HG03045 (cell line): Measurements from ENCODE around the gene GIMD1.
"Not testable (repeated sequence)": the region's sequence is repeated elsewhere in the genome, so short reads cannot be mapped to it uniquely, and the experiment has no call there.

ENCODE experiments used
- ATAC-seq: cut with Tn5 transposase; IDR thresholded peaks from one replicate; pipeline ENCODE4 v1.9.1; 2021; ENCODE audit warnings: mild to moderate bottlenecking, moderate library complexity; ENCODE audit not compliant: unreplicated experiment

GIMD1 gene

GRCh38 chr4:106368678-106369077, at the start of gene GIMD1:
Gene GIMD1 (minus strand): TSS chr4:106368778. CDS start chr4:106367435, 1,343 bp downstream.
- ATAC-seq = no peak

GRCh38 chr4:106414366-106414765, 45.8 kb upstream of the GIMD1 start:
- ATAC-seq = no peak

DNA sequence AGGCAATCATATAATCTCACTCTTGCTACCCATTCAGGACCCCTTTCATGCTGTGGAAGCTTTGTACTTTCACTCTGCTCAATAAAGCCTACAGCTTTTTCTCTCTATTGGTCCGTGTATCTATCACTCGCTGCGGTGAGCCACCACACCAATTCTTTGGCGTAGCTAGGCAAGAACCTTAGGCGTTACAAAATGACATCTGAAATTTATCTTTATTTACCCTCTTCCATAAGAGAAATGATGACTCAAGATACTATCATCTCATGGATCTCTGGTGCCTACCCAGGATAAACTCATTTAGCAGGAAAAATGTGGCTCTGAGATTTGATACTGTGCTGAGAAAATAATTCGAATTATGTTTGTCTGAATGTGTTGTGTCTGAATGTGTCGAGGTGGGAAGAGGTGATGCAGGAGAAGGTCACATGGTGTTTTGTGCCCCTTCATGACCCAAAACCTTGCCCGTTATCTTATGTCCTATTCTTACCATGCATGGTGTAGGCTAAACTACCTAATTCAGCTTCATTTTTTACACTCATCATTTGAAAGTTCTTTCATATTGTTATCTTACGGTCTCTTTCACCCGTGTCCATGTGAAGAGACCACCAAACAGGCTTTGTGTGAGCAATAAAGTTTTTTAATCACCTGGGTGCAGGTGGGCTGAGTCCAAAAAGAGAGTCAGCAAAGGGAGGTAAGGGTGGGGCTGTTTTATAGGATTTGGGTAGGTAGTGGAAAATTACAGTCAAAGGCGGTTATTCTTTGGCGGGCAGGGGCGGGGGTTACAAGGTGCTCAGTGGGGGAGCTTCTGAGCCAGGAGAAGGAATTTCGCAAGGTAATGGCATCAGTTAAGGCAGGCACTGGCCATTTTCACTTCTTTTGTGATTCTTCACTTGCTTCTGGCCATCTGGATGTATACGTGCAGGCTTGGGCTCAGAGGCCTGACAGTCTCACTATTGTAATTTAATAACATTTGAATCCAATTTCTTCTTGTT, 41.6 kb upstream of the GIMD1 start:
- ATAC-seq = no peak

DNA sequence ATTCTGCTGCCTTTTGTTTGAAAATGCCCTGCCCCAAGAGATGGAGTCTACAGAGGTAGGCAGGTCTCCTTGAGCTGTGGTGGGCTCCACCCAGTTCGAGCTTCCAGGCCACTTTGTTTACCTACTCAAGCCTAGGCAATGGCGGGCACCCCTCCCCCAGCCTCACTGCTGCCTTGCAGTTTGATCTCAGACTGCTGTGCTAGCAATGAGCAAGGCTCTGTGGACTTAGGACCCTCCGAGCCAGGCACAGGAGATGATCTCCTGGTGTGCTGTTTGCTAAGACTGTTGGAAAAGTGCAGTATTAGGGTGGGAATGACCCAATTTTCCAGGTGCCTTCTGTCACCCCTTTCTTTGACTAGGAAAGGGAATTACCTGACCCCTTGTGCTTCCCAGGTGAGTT, 39.4 kb upstream of the GIMD1 start:
- not testable (repeated sequence) for ATAC-seq

- no peak for ATAC-seq
These were observed 32.6 kb upstream of the GIMD1 start for GRCh38 chr4:106401157-106401556.

DNA sequence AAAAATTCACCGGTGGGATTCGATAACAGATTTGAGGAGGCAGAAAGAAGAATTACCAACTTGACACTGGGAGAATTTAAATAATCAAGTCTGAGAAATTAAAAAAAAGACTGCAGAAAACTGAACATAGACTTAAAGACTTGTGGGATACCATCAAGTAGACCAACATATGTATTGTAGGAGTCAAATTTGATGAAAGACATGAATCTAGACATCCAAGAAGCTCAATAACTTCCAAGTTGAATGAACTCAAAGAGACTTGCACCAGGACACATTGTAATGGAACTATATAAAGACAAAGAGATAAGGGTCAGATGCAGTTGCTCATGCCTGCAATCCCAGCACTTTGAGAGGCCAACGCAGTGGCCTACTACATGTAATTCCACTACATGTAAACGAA, 30.3 kb upstream of the GIMD1 start:
- ATAC-seq = not testable (repeated sequence)

DNA sequence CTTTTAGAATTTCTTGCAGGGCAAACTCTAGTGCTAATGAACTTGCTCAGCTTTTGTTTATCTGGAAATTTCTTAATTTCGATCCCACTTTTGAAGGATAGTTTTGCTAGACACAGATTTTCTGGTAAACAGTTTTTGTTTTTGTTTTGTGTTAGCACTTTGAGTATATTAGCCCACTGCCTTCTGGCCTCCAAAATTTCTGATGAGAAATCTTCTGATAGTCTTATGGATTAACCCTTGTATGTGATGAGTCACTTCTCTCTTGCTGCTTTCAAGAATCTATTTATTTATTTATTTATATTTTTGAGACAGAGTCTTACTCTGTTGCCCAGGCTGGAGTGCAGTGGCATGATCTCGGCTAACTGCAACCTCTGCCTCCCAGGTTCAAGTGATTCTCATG, 27.0 kb upstream of the GIMD1 start:
- ATAC-seq = no peak

DNA sequence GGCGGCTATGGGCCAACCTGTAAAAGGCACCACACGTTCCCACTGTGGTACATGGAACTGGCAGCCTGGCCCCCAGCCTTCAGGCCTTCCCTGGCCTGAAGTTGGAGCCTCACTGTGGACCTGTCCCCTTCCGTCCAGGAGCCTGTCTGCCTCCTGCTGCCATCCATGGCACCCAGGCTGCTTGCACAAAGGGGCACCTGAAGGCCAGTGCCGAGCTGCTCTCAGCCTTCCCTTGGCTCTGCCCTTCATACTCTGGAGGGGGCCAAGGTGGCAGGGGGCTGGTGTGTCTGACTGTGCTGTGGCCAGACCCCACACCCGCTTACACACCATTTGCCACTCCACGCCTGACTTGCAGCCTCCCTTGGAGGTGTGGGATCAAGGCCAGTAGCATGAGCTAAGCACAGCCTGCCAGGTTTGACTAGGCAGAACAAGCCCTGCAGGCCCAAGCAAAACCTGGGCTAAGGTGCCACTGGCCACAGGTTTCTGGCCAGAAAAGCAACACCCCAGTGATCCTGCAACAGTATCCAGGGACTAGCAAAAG, 17.3 kb upstream of the GIMD1 start:
- ATAC-seq = no peak

GRCh38 chr4:106384878-106385277, 16.3 kb upstream of the GIMD1 start:
- no peak for ATAC-seq

GRCh38 chr4:106380179-106380578, 11.6 kb upstream of the GIMD1 start:
- no peak for ATAC-seq

DNA sequence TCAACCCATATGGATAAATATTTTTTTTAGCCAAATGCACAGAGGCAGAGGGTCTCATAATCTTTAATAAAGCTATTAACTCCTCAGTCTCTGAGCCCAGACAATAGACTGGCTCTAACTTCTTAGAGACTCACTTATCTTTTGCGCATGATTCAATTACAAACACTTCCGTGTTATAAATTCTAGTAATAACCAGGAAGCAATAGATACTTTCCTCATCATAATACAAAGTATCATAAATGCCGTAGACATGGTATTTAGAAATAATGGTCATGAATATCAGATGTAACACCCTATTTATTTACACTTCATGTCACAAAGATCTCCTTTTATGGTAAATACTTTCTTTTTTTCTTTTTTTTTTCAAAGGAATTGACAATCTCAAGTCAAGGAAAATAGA, 4.4 kb upstream of the GIMD1 start:
- ATAC-seq = no peak

DNA sequence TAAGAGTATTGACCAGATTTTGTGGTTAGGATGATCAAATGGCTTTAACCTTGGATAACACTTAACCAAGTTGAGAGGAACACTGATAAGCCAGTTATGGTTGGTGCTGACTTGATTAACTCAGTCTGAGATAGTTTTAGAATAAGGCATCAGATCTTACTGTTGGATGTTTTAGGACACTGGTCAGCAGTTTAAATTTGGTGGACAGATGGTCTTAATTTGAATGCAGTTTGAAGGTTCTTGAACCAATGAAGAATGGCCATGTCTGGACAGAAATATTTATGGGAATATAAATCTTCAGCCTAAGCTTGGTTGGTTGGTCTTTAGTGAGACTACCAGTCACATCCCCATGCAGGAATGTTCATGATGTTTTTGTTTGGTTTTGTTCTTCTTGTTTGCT, 2.6 kb upstream of the GIMD1 start:
- ATAC-seq = no peak

- ATAC-seq = no peak
These were observed 1.6 kb upstream of the GIMD1 start for GRCh38 chr4:106370214-106370613.

DNA sequence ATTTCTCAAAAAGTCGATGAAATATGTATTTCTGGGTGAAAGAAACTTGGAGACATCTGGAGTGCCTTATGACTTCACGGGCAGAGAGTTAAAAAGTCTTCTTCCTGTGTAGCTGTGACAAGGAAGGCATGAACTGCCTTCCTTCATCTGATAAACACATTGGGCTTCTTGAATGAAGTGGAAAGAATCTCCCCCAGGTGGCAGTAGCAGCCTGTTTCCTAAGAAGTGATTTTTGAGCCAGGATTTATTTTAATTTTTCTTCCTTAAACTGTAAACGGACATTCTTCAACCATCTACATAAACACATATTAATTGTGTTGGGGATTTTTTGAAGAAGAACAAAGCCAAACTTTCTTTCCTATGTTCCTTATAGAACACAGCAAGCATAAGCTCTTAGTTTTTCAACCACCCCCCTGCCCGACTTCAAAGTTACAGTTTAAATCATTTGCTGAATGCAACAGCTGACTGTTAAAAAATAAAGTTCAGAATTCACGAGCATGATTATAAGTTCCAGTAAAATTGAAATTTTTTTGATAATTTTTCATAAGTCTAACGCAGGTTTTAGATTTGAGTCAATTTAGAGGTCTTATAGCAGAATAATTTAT, 980 bp upstream of the GIMD1 start:
- no peak for ATAC-seq

DNA sequence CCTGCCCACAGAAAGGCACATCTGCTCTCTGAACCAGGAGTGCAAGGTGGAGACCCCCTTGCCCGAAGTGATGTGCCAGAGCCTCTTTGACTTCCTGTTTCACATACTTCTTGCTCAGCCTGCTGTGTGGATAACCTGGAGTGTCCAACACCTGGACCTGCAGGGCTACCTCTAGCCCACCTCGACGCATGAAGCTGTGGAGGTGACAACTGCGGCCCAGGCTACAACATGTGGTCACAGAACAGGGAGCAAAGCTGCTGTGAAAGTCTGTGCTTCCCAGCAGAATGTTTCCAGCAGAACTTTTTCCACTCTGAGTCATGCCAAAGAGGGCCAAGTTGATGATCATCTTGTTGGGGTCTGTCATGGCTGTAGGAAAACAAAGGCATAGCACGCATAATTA, 1.5 kb downstream of the GIMD1 start:
- ATAC-seq = no peak

DNA sequence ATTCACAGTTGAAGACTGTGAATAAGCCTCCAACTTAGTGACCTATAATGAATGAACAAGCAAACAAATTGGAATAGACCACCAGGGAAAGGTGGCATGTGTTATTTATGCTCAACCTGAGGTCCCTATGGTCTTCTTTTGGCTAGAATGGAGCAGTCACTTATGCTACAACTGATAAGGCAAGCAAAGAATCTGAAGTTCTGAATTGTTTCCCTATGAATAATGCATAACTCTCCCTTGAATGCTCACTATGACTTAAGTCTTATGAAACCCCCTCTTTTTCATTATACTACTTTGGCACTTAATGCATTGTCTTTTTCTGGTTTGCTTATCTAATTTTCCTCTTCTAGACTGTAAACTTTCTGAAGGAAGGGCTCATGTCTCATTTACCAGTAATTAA, 2.6 kb downstream of the GIMD1 start:
- ATAC-seq = no peak

DNA sequence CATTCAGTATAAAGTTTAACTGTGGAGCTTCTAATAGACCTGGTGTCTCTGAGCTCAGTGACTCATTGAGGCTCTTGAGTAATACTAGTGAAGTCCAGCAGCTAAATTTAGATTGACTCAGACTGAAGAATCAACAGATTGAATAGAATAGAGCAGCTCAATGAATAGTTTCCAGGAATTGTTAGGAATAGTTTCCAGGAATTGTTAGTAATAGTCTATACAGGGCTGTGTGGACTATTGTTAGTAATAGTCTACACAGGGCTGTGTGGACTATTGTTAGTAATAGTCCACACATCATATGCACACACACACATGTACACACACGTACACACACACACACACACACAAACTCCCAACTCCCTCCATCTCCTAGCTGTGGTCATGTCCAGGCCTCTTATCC, 3.0 kb downstream of the GIMD1 start:
- ATAC-seq = no peak

GRCh38 chr4:106364282-106364681, 4.3 kb downstream of the GIMD1 start:
- ATAC-seq = no peak

GRCh38 chr4:106362086-106362825, 6.3 kb downstream of the GIMD1 start:
- ATAC-seq = no peak

- no peak for ATAC-seq
These were observed 9.7 kb downstream of the GIMD1 start for GRCh38 chr4:106358899-106359298.

- ATAC-seq = no peak
These were observed 13.4 kb downstream of the GIMD1 start for GRCh38 chr4:106355193-106355592.
